PC-3 (cell line): ENCODE results near the gene SIGLEC10.
"Not testable (repeated sequence)": the region's sequence is repeated elsewhere in the genome, so short reads cannot be mapped to it uniquely, and the experiment has no call there.

Experiments used
- EZH2 ChIP-seq: fragments of 300-600 bp; sonication (generic); IDR thresholded peaks from one replicate; pipeline ENCODE4 v1.6.1; 2017; ENCODE audit warnings: antibody characterized with exemption, mild to moderate bottlenecking, low read length; ENCODE audit not compliant: unreplicated experiment
- TF ChIP-seq, protein P1 (sequence below): fragments of 300-600 bp; sonication (generic); conservative IDR thresholded peaks from 2 replicates; pipeline ENCODE4 v1.5.1; 2017; ENCODE audit warnings: antibody characterized with exemption, low read depth, mild to moderate bottlenecking, low read length

DNA sequence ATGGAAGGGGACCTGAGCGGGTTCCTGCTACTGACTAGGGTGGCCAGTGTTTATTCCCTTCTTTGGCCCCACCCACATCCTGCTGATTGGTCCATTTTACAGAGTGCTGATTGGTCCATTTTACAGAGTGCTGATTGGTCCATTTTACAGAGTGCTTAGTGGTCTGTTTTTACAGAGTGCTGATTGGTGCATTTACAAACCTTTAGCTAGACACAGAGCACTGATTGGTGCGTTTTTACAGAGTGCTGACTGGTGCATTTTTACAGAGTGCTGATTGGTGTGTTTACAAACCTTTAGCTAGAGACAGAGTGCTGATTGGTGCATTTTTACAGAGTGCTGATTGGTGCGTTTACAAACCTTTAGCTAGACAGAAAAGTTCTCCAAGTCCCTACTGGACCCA lies 30.1 kb upstream of the SIGLEC10 start:
- TF ChIP-seq, protein P1, sequence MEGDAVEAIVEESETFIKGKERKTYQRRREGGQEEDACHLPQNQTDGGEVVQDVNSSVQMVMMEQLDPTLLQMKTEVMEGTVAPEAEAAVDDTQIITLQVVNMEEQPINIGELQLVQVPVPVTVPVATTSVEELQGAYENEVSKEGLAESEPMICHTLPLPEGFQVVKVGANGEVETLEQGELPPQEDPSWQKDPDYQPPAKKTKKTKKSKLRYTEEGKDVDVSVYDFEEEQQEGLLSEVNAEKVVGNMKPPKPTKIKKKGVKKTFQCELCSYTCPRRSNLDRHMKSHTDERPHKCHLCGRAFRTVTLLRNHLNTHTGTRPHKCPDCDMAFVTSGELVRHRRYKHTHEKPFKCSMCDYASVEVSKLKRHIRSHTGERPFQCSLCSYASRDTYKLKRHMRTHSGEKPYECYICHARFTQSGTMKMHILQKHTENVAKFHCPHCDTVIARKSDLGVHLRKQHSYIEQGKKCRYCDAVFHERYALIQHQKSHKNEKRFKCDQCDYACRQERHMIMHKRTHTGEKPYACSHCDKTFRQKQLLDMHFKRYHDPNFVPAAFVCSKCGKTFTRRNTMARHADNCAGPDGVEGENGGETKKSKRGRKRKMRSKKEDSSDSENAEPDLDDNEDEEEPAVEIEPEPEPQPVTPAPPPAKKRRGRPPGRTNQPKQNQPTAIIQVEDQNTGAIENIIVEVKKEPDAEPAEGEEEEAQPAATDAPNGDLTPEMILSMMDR = not testable (repeated sequence)
- TF ChIP-seq EZH2 = not testable (repeated sequence)
